Kidney (tissue), 14 donors: ENCODE measurements around the gene RBBP8. TPM values are rescaled to one million over a fixed set of nuclear protein-coding genes. Genes with fewer than 3 reads are reported as not detected.
"Not testable (repeated sequence)": the region's sequence is repeated elsewhere in the genome, so short reads cannot be mapped to it uniquely, and the experiment has no call there.

Experiments
- DNase-seq, 5 donors: peaks; one replicate each; pipeline ENCODE4 v3.0.0-alpha.2; 2013 to 2020
- FAIRE-seq: peaks from 2 replicates; lab custom pipeline; 2012; peaks lifted over from hg19 to GRCh38; lab: Jason Lieb, UNC
- H3K27ac ChIP-seq, 2 donors: one replicate each; pipeline ENCODE4 v1.7.0; 2013; ENCODE audit warnings: low read depth in 2 of 2, low read length in 2 of 2, inconsistent platforms in 1 of 2
- H3K27me3 ChIP-seq: one replicate; pipeline ENCODE4 v1.7.1; 2013; ENCODE audit warnings: low read length, inconsistent platforms; ENCODE audit not compliant: control insufficient read depth, insufficient read depth
- H3K36me3 ChIP-seq, 3 donors: one replicate each; pipeline versions ENCODE4 v1.7.0 to v1.7.1; 2013; ENCODE audit warnings: low read length in 3 of 3, control low read depth in 1 of 3, inconsistent platforms in 1 of 3; ENCODE audit not compliant: insufficient read depth in 3 of 3, control insufficient read depth in 2 of 3
- H3K4me1 ChIP-seq, 3 donors: one replicate each; pipeline versions ENCODE4 v1.7.0 to v1.7.1; 2013; ENCODE audit warnings: low read length in 3 of 3, inconsistent platforms in 1 of 3, low read depth in 1 of 3; ENCODE audit not compliant: control insufficient read depth in 2 of 3, insufficient read depth in 2 of 3
- H3K4me3 ChIP-seq, 3 donors: one replicate each; pipeline versions ENCODE4 v1.7.0 to v1.8.1; 2013; ENCODE audit warnings: low read length in 3 of 3, control low read depth in 1 of 3, inconsistent platforms in 1 of 3
- H3K9ac ChIP-seq, 3 donors: one replicate each; pipeline versions ENCODE4 v1.7.0 to v1.7.1; 2013; ENCODE audit warnings: low read length in 3 of 3, control low read depth in 1 of 3, inconsistent platforms in 1 of 3
- H3K9me3 ChIP-seq, 3 donors: one replicate each; pipeline versions ENCODE4 v1.7.0 to v1.7.1; 2013; ENCODE audit warnings: low read length in 3 of 3, control low read depth in 1 of 3, inconsistent platforms in 1 of 3; ENCODE audit not compliant: control insufficient read depth in 2 of 3, insufficient read depth in 1 of 3
- intact Hi-C: fragments of 100-400 bp; cut with DNase I; formaldehyde crosslinking; loops from one replicate; pipeline ENCODE4 v1.11.1; 2022
- polyA plus RNA-seq: library from polyadenylated mRNA; stranded (reverse); fragments of 350-450 nt; fragmentation: Illumina TruSeq; extraction: RNeasy Lipid Tissue Mini Kit (QIAGEN cat#74804); gene quantifications from one replicate; pipeline ENCODE4 v1.2.3, GENCODE V29; 2014; ENCODE audit warnings: low read depth, low replicate concordance; ENCODE audit not compliant: insufficient read depth
- total RNA-seq: library from RNA; stranded (reverse); fragmentation: NEBNext Ultra II Directional; extraction: Animal tissue kit (Norgen Biotek cat#: 25700); gene quantifications from one replicate; pipeline ENCODE4 v1.2.1, GENCODE V29; 2021
- TF ChIP-seq, protein P1 (sequence below): IDR thresholded peaks from 3 replicates; pipeline ENCODE4 v1.5.1; 2012; ENCODE audit warnings: mild to moderate bottlenecking, moderate library complexity, borderline replicate concordance; ENCODE audit not compliant: insufficient read depth; ENCODE audit errors: extremely low read depth
- donor health status: control.
- donor health status: control.
- donor health status: control.
- donor health status: control.
- donor health status: control.
- donor health status: DM: yes; HTN: yes; CAD: no.
- donor health status: Normal renal cell carcinoma (clear cell type).

The RBBP8 gene
- total and polyA plus RNA-seq, 2 donors from 2014 or later: 45.8 to 166 TPM

DNA sequence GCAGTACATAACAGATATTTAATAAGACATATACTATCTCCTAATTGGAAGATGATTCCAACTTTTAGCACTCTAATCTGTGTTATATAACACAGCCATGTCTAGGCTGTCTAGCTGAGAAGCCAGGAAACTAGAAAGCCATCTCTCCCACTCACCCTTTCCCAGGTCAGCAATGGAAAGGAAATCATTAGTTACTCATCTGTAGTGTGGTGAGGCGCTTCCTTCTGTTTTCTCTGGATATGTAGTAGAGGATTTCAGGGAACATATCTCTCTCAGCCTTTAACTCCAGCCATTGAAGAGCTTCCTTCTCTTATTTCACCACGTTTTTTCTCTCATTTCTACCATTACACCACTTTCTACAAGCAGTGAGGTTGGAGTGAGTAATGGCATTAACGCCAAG is 19.4 kb downstream of the RBBP8 start:
- H3K4me3 ChIP-seq: no peak overlapping the region
- TF ChIP-seq, protein P1, sequence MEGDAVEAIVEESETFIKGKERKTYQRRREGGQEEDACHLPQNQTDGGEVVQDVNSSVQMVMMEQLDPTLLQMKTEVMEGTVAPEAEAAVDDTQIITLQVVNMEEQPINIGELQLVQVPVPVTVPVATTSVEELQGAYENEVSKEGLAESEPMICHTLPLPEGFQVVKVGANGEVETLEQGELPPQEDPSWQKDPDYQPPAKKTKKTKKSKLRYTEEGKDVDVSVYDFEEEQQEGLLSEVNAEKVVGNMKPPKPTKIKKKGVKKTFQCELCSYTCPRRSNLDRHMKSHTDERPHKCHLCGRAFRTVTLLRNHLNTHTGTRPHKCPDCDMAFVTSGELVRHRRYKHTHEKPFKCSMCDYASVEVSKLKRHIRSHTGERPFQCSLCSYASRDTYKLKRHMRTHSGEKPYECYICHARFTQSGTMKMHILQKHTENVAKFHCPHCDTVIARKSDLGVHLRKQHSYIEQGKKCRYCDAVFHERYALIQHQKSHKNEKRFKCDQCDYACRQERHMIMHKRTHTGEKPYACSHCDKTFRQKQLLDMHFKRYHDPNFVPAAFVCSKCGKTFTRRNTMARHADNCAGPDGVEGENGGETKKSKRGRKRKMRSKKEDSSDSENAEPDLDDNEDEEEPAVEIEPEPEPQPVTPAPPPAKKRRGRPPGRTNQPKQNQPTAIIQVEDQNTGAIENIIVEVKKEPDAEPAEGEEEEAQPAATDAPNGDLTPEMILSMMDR: no peak
- no peak overlapping the region for H3K9ac ChIP-seq
- DNase-seq: no peak
- intact Hi-C loops: no loop called here
- no peaks in the 10 kb centered on the region for H3K27me3 ChIP-seq
- H3K36me3 ChIP-seq: peaks cover 0 to 8% (median 0%) of the 10 kb centered on the region in 3 donors
- no peaks in the 10 kb centered on the region for H3K4me1 ChIP-seq
- no peak overlapping the region for H3K27ac ChIP-seq
- no peak for FAIRE-seq
- no peaks in the 10 kb centered on the region for H3K9me3 ChIP-seq

DNA sequence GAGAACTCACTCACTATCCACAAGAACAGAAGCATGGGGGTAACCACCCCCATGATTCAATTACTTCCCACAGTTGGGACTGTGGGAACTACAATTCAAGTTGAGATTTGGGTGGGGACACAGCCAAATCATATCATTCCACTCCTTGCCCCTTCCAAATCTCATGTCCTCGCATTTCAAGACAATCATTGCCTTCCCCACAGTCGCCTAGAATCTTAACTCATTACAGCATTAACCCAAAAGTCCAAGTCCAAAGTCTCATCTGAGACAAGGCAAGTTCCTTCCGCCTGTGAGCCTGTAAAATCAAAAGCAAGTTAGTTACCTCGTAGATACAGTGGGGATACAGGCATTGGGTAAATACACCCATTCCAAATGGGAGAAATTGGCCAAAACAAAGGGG is 20.9 kb downstream of the RBBP8 start:
- FAIRE-seq, H3K4me1 ChIP-seq, H3K27me3 ChIP-seq, H3K9ac ChIP-seq, H3K27ac ChIP-seq, H3K9me3 ChIP-seq, H3K36me3 ChIP-seq, intact Hi-C loops, DNase-seq: not testable (repeated sequence)
- peak overlapping the region in 1 of 3 donors; percentile 10 for H3K4me3 ChIP-seq

GRCh38 chr18:22956226-22956625 is 23.1 kb downstream of the RBBP8 start:
- DNase-seq: no peak
- TF ChIP-seq, protein P1: no peak
- peaks cover 0 to 8% (median 0%) of the 10 kb centered on the region in 3 donors for H3K36me3 ChIP-seq
- no peak for FAIRE-seq
- intact Hi-C loops: no loop called here
- H3K4me1 ChIP-seq: no peaks in the 10 kb centered on the region
- H3K9me3 ChIP-seq: no peaks in the 10 kb centered on the region
- H3K27ac ChIP-seq: no peak overlapping the region
- no peak overlapping the region for H3K4me3 ChIP-seq
- H3K27me3 ChIP-seq: no peaks in the 10 kb centered on the region
- no peak overlapping the region for H3K9ac ChIP-seq

- DNase-seq (no peak), FAIRE-seq (no peak)
- Histone ChIP-seq H3K9me3 (no peaks in the 10 kb centered on the region), H3K4me3 (no peak overlapping the region), H3K36me3 (no peaks in the 10 kb centered on the region), H3K27ac (no peak overlapping the region), H3K9ac (no peak overlapping the region), H3K4me1 (no peaks in the 10 kb centered on the region), H3K27me3 (no peaks in the 10 kb centered on the region)
- intact Hi-C loops: no loop called here
- TF ChIP-seq, protein P1: no peak
These were observed 28.0 kb downstream of the RBBP8 start for GRCh38 chr18:22961156-22961555.
